ENCODE results near the gene ADAMTS2. TPM values are rescaled to one million over a fixed set of nuclear protein-coding genes. Genes with fewer than 3 reads are reported as not detected.
A peak's percentile ranks its signal among the peaks of the same experiment; 100 is the strongest.

ADAMTS2 gene
- total RNA-seq, 1 donor from 2014 or later: 7.7 TPM

GRCh38 chr5:179131886-179132585, 213.2 kb downstream of the ADAMTS2 start:
- Mint-ChIP-seq H3K27me3 (no peaks in the 10 kb centered on the region), H3K4me3 (no peak overlapping the region), H3K27ac (no peak overlapping the region), H3K4me1 (ENCODE audit: unreplicated experiment) (no peaks in the 10 kb centered on the region), H3K36me3 (no peaks in the 10 kb centered on the region), H3K9me3 (no peaks in the 10 kb centered on the region)
- no peak for DNase-seq (ENCODE audit: extremely low spot score, unreplicated experiment)
- TF ChIP-seq CTCF (conservative IDR thresholded peaks at IDR 0.05): no peak

GRCh38 chr5:179131321-179131835, 213.9 kb downstream of the ADAMTS2 start:
- TF ChIP-seq CTCF (conservative IDR thresholded peaks at IDR 0.05): no peak
- H3K27ac Mint-ChIP-seq: no peak overlapping the region
- H3K9me3 Mint-ChIP-seq: no peaks in the 10 kb centered on the region
- H3K36me3 Mint-ChIP-seq: no peaks in the 10 kb centered on the region
- DNase-seq (ENCODE audit: extremely low spot score, unreplicated experiment): no peak
- H3K4me1 Mint-ChIP-seq (ENCODE audit: unreplicated experiment): no peaks in the 10 kb centered on the region
- H3K4me3 Mint-ChIP-seq: no peak overlapping the region
- no peaks in the 10 kb centered on the region for H3K27me3 Mint-ChIP-seq

- Mint-ChIP-seq H3K9me3 (no peaks in the 10 kb centered on the region), H3K27me3 (no peaks in the 10 kb centered on the region), H3K27ac (no peak overlapping the region), H3K4me1 (ENCODE audit: unreplicated experiment) (no peaks in the 10 kb centered on the region), H3K4me3 (no peak overlapping the region), H3K36me3 (no peaks in the 10 kb centered on the region)
- no peak for TF ChIP-seq CTCF (conservative IDR thresholded peaks at IDR 0.05)
- DNase-seq (ENCODE audit: extremely low spot score, unreplicated experiment): peak; percentile 64
Measured at GRCh38 chr5:179130101-179130681, 215.1 kb downstream of the ADAMTS2 start.

- no peak for TF ChIP-seq CTCF (conservative IDR thresholded peaks at IDR 0.05)
- no peak overlapping the region for H3K27ac Mint-ChIP-seq
Measured at GRCh38 chr5:179129607-179130071, 215.6 kb downstream of the ADAMTS2 start.

GRCh38 chr5:179128976-179129375, 216.3 kb downstream of the ADAMTS2 start:
- H3K4me3 Mint-ChIP-seq: no peak overlapping the region
- no peaks in the 10 kb centered on the region for H3K36me3 Mint-ChIP-seq
- DNase-seq (ENCODE audit: extremely low spot score, unreplicated experiment): no peak
- H3K4me1 Mint-ChIP-seq (ENCODE audit: unreplicated experiment): no peaks in the 10 kb centered on the region
- H3K9me3 Mint-ChIP-seq: no peaks in the 10 kb centered on the region
- no peaks in the 10 kb centered on the region for H3K27me3 Mint-ChIP-seq
- H3K27ac Mint-ChIP-seq: no peak overlapping the region
- no peak for TF ChIP-seq CTCF (conservative IDR thresholded peaks at IDR 0.05)

More at GRCh38 chr5:179129607-179130071, 215.6 kb downstream of the ADAMTS2 start:
- Mint-ChIP-seq H3K4me3 (no peak overlapping the region), H3K9me3 (no peaks in the 10 kb centered on the region), H3K4me1 (ENCODE audit: unreplicated experiment) (no peaks in the 10 kb centered on the region), H3K36me3 (no peaks in the 10 kb centered on the region), H3K27me3 (no peaks in the 10 kb centered on the region)
- peak; percentile 64 for DNase-seq (ENCODE audit: extremely low spot score, unreplicated experiment)
